A673 (cell line): ENCODE measurements around the gene MRGPRF. TPM values are rescaled to one million over a fixed set of nuclear protein-coding genes. Genes with fewer than 3 reads are reported as not detected.
"Not testable (repeated sequence)": the region's sequence is repeated elsewhere in the genome, so short reads cannot be mapped to it uniquely, and the experiment has no call there.

Experiments
- BruUV-seq: library from RNA; stranded (reverse); fragments of 400-500 nt; replicated peaks from 2 replicates; lab custom pipeline; 2021; lab: Mats Ljungman, UMichigan
- CTCF ChIA-PET: fragments of 300-600 bp; sonication (Branson Sonifier 250); formaldehyde crosslinking; loops from one replicate; lab custom pipeline; 2022; ENCODE audit warnings: antibody characterized with exemption; lab: Charles Lee
- POLR2A ChIA-PET: fragments of 300-600 bp; sonication (Branson Sonifier 250); formaldehyde crosslinking; loops from one replicate; lab custom pipeline; 2022; ENCODE audit warnings: antibody characterized with exemption; ENCODE audit not compliant: low non-redundant PET; lab: Charles Lee
- DNase-seq: peaks from one replicate; pipeline ENCODE4 v3.0.0-alpha.2; 2015; ENCODE audit warnings: low spot score
- H3K27ac ChIP-seq: fragments of 200-600 bp; sonication (generic); 2 replicates; pipeline ENCODE4 v1.5.1; 2016; ENCODE audit warnings: mixed run types, low read depth, mild to moderate bottlenecking, mixed read lengths, antibody characterized with exemption, low read length; ENCODE audit not compliant: poor library complexity, severe bottlenecking
- H3K27me3 ChIP-seq: fragments of 200-600 bp; sonication (generic); replicated peaks from 2 replicates; pipeline ENCODE4 v1.6.1; 2017; ENCODE audit warnings: mixed run types, low read depth, mild to moderate bottlenecking, mixed read lengths, antibody characterized with exemption, low read length; ENCODE audit not compliant: insufficient read depth, poor library complexity
- H3K36me3 ChIP-seq: fragments of 200-600 bp; sonication (generic); 2 replicates; pipeline ENCODE4 v1.6.1; 2016; ENCODE audit warnings: mixed run types, mild to moderate bottlenecking, mixed read lengths, antibody characterized with exemption, low read length; ENCODE audit not compliant: insufficient read depth, poor library complexity, severe bottlenecking
- H3K4me1 ChIP-seq: fragments of 200-600 bp; sonication (generic); 2 replicates; pipeline ENCODE4 v1.6.1; 2017; ENCODE audit warnings: mixed run types, mild to moderate bottlenecking, mixed read lengths, antibody characterized with exemption, low read length; ENCODE audit not compliant: insufficient read depth, poor library complexity, severe bottlenecking
- H3K4me3 ChIP-seq: fragments of 200-600 bp; sonication (generic); 2 replicates; pipeline ENCODE4 v1.5.1; 2016; ENCODE audit warnings: low read depth, mixed run types, mild to moderate bottlenecking, mixed read lengths, low read length; ENCODE audit not compliant: poor library complexity, severe bottlenecking
- H3K9me3 ChIP-seq: fragments of 200-600 bp; sonication (generic); 2 replicates; pipeline ENCODE4 v1.6.1; 2016; ENCODE audit warnings: mixed run types, low read depth, mild to moderate bottlenecking, mixed read lengths, antibody characterized with exemption, low read length; ENCODE audit not compliant: poor library complexity, severe bottlenecking
- EZH2 ChIP-seq: fragments of 200-600 bp; sonication (generic); IDR thresholded peaks from 2 replicates; pipeline ENCODE4 v1.6.1; 2017; ENCODE audit warnings: borderline replicate concordance, low read depth, mild to moderate bottlenecking, mixed read lengths, antibody characterized with exemption, low read length; ENCODE audit not compliant: poor library complexity, severe bottlenecking
- intact Hi-C: fragments of 100-400 bp; cut with micrococcal nuclease; formaldehyde crosslinking; loops from one replicate; pipeline ENCODE4 v1.10.0; 2022; ENCODE audit not compliant: unreplicated experiment
- total RNA-seq: library from RNA; stranded (reverse); gene quantifications from 2 replicates; pipeline ENCODE4 v1.2.3, GENCODE V29; 2021
- TF ChIP-seq, protein P1 (sequence below): fragments of 300-800, 200-600 bp; sonication (generic); conservative IDR thresholded peaks from 2 replicates; pipeline ENCODE4 v1.5.1; 2017; ENCODE audit warnings: low read depth, mild to moderate bottlenecking, antibody characterized with exemption, low read length, moderate library complexity, mixed read lengths

The MRGPRF gene
- total RNA-seq, 1 experiment from 2014 or later = 9.3 TPM

GRCh38 chr11:69000831-69001242 is 12.2 kb downstream of the MRGPRF start:
- ChIA-PET CTCF (no interaction called here), POLR2A (no interaction called here)
- Histone ChIP-seq H3K4me1 (peaks cover 3% of the 10 kb centered on the region), H3K4me3 (no peak overlapping the region), H3K36me3 (no peaks in the 10 kb centered on the region), H3K27me3 (no peaks in the 10 kb centered on the region), H3K9me3 (no peaks in the 10 kb centered on the region), H3K27ac (no peak overlapping the region)
- DNase-seq = peak; percentile 72
- BruUV-seq = no TSS peak
- TF ChIP-seq, protein P1, sequence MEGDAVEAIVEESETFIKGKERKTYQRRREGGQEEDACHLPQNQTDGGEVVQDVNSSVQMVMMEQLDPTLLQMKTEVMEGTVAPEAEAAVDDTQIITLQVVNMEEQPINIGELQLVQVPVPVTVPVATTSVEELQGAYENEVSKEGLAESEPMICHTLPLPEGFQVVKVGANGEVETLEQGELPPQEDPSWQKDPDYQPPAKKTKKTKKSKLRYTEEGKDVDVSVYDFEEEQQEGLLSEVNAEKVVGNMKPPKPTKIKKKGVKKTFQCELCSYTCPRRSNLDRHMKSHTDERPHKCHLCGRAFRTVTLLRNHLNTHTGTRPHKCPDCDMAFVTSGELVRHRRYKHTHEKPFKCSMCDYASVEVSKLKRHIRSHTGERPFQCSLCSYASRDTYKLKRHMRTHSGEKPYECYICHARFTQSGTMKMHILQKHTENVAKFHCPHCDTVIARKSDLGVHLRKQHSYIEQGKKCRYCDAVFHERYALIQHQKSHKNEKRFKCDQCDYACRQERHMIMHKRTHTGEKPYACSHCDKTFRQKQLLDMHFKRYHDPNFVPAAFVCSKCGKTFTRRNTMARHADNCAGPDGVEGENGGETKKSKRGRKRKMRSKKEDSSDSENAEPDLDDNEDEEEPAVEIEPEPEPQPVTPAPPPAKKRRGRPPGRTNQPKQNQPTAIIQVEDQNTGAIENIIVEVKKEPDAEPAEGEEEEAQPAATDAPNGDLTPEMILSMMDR = peak; percentile 50
- no peak for TF ChIP-seq EZH2
- intact Hi-C loops = no loop called here

- TF ChIP-seq EZH2 = no peak
- TF ChIP-seq, protein P1 = no peak
- Histone ChIP-seq H3K27me3 (no peaks in the 10 kb centered on the region), H3K27ac (no peak overlapping the region), H3K4me1 (peaks cover 3% of the 10 kb centered on the region), H3K4me3 (no peak overlapping the region), H3K9me3 (no peaks in the 10 kb centered on the region), H3K36me3 (no peaks in the 10 kb centered on the region)
- ChIA-PET CTCF (no interaction called here), POLR2A (no interaction called here)
- no TSS peak for BruUV-seq
- intact Hi-C loops = no loop called here
- no peak for DNase-seq
Measured at GRCh38 chr11:69000391-69000790, 12.7 kb downstream of the MRGPRF start.

- BruUV-seq, DNase-seq, H3K4me3 ChIP-seq, H3K36me3 ChIP-seq, POLR2A ChIA-PET, H3K4me1 ChIP-seq, CTCF ChIA-PET, H3K27me3 ChIP-seq, H3K9me3 ChIP-seq, intact Hi-C loops, H3K27ac ChIP-seq: not testable (repeated sequence)
Measured at GRCh38 chr11:68999748-69000355, 13.2 kb downstream of the MRGPRF start.
